Measurements from ENCODE around the gene SORCS2. TPM values are rescaled to one million over a fixed set of nuclear protein-coding genes. Genes with fewer than 3 reads are reported as not detected.

SORCS2 gene
- total RNA-seq, 4 donors from 2014 or later: 0.26 to 17.1 (median 2.9) TPM

- Histone ChIP-seq H3K36me3 (no peaks in the 10 kb centered on the region), H3K4me1 (no peaks in the 10 kb centered on the region), H3K27me3 (no peaks in the 10 kb centered on the region), H3K27ac (no peak overlapping the region), H3K9me3 (no peaks in the 10 kb centered on the region), H3K4me3 (no peak overlapping the region)
- TF ChIP-seq, protein P1, sequence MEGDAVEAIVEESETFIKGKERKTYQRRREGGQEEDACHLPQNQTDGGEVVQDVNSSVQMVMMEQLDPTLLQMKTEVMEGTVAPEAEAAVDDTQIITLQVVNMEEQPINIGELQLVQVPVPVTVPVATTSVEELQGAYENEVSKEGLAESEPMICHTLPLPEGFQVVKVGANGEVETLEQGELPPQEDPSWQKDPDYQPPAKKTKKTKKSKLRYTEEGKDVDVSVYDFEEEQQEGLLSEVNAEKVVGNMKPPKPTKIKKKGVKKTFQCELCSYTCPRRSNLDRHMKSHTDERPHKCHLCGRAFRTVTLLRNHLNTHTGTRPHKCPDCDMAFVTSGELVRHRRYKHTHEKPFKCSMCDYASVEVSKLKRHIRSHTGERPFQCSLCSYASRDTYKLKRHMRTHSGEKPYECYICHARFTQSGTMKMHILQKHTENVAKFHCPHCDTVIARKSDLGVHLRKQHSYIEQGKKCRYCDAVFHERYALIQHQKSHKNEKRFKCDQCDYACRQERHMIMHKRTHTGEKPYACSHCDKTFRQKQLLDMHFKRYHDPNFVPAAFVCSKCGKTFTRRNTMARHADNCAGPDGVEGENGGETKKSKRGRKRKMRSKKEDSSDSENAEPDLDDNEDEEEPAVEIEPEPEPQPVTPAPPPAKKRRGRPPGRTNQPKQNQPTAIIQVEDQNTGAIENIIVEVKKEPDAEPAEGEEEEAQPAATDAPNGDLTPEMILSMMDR (IDR thresholded peaks at IDR 0.05): no peak
- no peak for TF ChIP-seq POLR2A (IDR thresholded peaks at IDR 0.05)
- intact Hi-C loops (cut with DNase I; ENCODE audit: low total_unique reads): no loop called here
- peak in 1 of 2 donors; percentile 3 for DNase-seq
Measured at GRCh38 chr4:7414736-7415510, 222.6 kb downstream of the SORCS2 start.

- H3K27me3 ChIP-seq: no peaks in the 10 kb centered on the region
- H3K4me1 ChIP-seq: no peaks in the 10 kb centered on the region
- peak in 1 of 2 donors; percentile 8 for DNase-seq
- intact Hi-C loops (cut with DNase I; ENCODE audit: low total_unique reads): no loop called here
- H3K9me3 ChIP-seq: no peaks in the 10 kb centered on the region
- no peaks in the 10 kb centered on the region for H3K36me3 ChIP-seq
- H3K4me3 ChIP-seq: no peak overlapping the region
- TF ChIP-seq POLR2A (IDR thresholded peaks at IDR 0.05): no peak
- TF ChIP-seq, protein P1 (IDR thresholded peaks at IDR 0.05): no peak
- H3K27ac ChIP-seq: no peak overlapping the region
Measured at GRCh38 chr4:7415927-7416686, 223.8 kb downstream of the SORCS2 start.

- H3K27me3 ChIP-seq: no peaks in the 10 kb centered on the region
- intact Hi-C loops (cut with DNase I; ENCODE audit: low total_unique reads): no loop called here
- no peaks in the 10 kb centered on the region for H3K36me3 ChIP-seq
- no peak overlapping the region for H3K4me3 ChIP-seq
- no peaks in the 10 kb centered on the region for H3K9me3 ChIP-seq
- TF ChIP-seq POLR2A (IDR thresholded peaks at IDR 0.05): no peak
- TF ChIP-seq, protein P1 (IDR thresholded peaks at IDR 0.05): no peak
- peak in 1 of 2 donors; percentile 4 for DNase-seq
- H3K4me1 ChIP-seq: no peaks in the 10 kb centered on the region
- H3K27ac ChIP-seq: no peak overlapping the region
Measured at GRCh38 chr4:7416745-7417432, 224.6 kb downstream of the SORCS2 start.

- no peak overlapping the region for H3K4me3 ChIP-seq
- intact Hi-C loops (cut with DNase I; ENCODE audit: low total_unique reads): no loop called here
- no peaks in the 10 kb centered on the region for H3K27me3 ChIP-seq
Measured at GRCh38 chr4:7417639-7418038, 225.3 kb downstream of the SORCS2 start.

More at GRCh38 chr4:7417639-7418038, 225.3 kb downstream of the SORCS2 start:
- peak in 1 of 2 donors; percentile 5 for DNase-seq
- TF ChIP-seq, protein P1 (IDR thresholded peaks at IDR 0.05): no peak
- TF ChIP-seq POLR2A (IDR thresholded peaks at IDR 0.05): no peak
- Histone ChIP-seq H3K9me3 (no peaks in the 10 kb centered on the region), H3K4me1 (no peaks in the 10 kb centered on the region), H3K27ac (no peak overlapping the region), H3K36me3 (no peaks in the 10 kb centered on the region)

Measured in uterus (tissue), 4 donors.